K562 (cell line): ENCODE data around the gene PHLDA3. TPM values are rescaled to one million over a fixed set of nuclear protein-coding genes. Genes with fewer than 3 reads are reported as not detected.

ENCODE experiments used
- ATAC-seq: fragments of 200-7000 bp; cut with Tn5 transposase; 3 replicates; pipeline ENCODE4 v1.9.1; 2020; ENCODE audit warnings: moderate library complexity
- BruUV-seq: library from RNA; stranded (reverse); fragments of 400-500 nt; replicated peaks from 2 replicates; lab custom pipeline; 2021; lab: Mats Ljungman, UMichigan
- CTCF ChIA-PET: fragments of 300-600 bp; formaldehyde crosslinking; extraction: SDS; loops from one replicate; lab custom pipeline; 2021; ENCODE audit warnings: low intra/inter-chr PET ratio; lab: Yijun Ruan, JAX
- POLR2A ChIA-PET: fragments of 300-600, 350-650 bp; sonication (Branson Sonifier 250); formaldehyde crosslinking; extraction: SDS; loops from one replicate; lab custom pipeline; 2021; ENCODE audit warnings: antibody characterized with exemption, inconsistent platforms; lab: Yijun Ruan, JAX
- DNase-seq, 4 experiments: peaks; one replicate each; pipeline versions ENCODE4 v3.0.0 to v3.0.0-alpha.2; 2011 to 2018; ENCODE audit warnings: low spot score in 3 of 4, mixed read lengths in 3 of 4; ENCODE audit errors: extremely low read depth in 1 of 4
- FAIRE-seq: peaks from 2 replicates; lab custom pipeline; 2011; peaks lifted over from hg19 to GRCh38; lab: Jason Lieb, UNC
- H2AFZ ChIP-seq: 2 replicates; pipeline ENCODE4 v1.6.0; 2011; ENCODE audit warnings: low read depth, low read length, control low read depth, inconsistent platforms
- H3K27ac ChIP-seq: fragments of 200-600 bp; 3 replicates; pipeline ENCODE4 v1.8.0; 2011; ENCODE audit warnings: low read depth, mild to moderate bottlenecking, control low read depth, inconsistent platforms, low read length, moderate library complexity, mixed read lengths; ENCODE audit errors: extremely low read depth
- H3K27me3 ChIP-seq, 2 experiments: fragments of 300-600 bp in 1 of 2; 2 replicates in 1 of 2; 3 replicates in 1 of 2; pipeline versions ENCODE4 v1.6.0 to v1.8.0; 2011; ENCODE audit warnings: inconsistent platforms in 2 of 2, low read length in 2 of 2, mild to moderate bottlenecking in 1 of 2, mixed read lengths in 1 of 2, moderate library complexity in 1 of 2; ENCODE audit not compliant: control insufficient read depth in 2 of 2, insufficient read depth in 2 of 2
- H3K36me3 ChIP-seq: fragments of 300-600 bp; 3 replicates; pipeline ENCODE4 v1.8.0; 2011; ENCODE audit warnings: mild to moderate bottlenecking, low read length, inconsistent platforms; ENCODE audit not compliant: control insufficient read depth, insufficient read depth
- H3K4me1 ChIP-seq, 2 experiments: fragments of 200-600 bp in 1 of 2; replicated peaks in 1 of 2; 2 replicates in 1 of 2; 3 replicates in 1 of 2; pipeline versions ENCODE4 v1.5.1 to v1.8.0; 2011; ENCODE audit warnings: inconsistent platforms in 2 of 2, low read length in 2 of 2, mild to moderate bottlenecking in 1 of 2, mixed read lengths in 1 of 2, moderate library complexity in 1 of 2; ENCODE audit not compliant: control insufficient read depth in 2 of 2, insufficient read depth in 2 of 2
- H3K4me2 ChIP-seq: 2 replicates; pipeline ENCODE4 v1.6.1; 2011; ENCODE audit warnings: low read length, control low read depth, inconsistent platforms, mixed read lengths; ENCODE audit not compliant: insufficient read depth
- H3K4me3 ChIP-seq: fragments of 200-600 bp; sonication (generic), shearing (Covaris generic); 2 replicates; pipeline ENCODE4 v1.5.1; 2016; ENCODE audit warnings: control low read depth, inconsistent platforms
- H3K79me2 ChIP-seq: fragments of 200-600 bp; 3 replicates; pipeline ENCODE4 v1.8.0; 2011; ENCODE audit warnings: low read length, inconsistent platforms; ENCODE audit not compliant: control insufficient read depth, insufficient read depth
- H3K9ac ChIP-seq, 2 experiments: 2 replicates each; pipeline versions ENCODE4 v1.6.0 to v1.6.1; 2011; ENCODE audit warnings: low read depth in 2 of 2, low read length in 2 of 2, control low read depth in 1 of 2, inconsistent platforms in 1 of 2, mild to moderate bottlenecking in 1 of 2, mixed read lengths in 1 of 2; ENCODE audit not compliant: insufficient read depth in 1 of 2
- H3K9me1 ChIP-seq: one replicate; pipeline ENCODE4 v1.6.0; 2011; ENCODE audit warnings: inconsistent platforms, mild to moderate bottlenecking, low read length, moderate library complexity; ENCODE audit not compliant: control insufficient read depth, insufficient read depth
- H3K9me3 ChIP-seq: replicated peaks from 2 replicates; pipeline ENCODE4 v1.5.1; 2011; ENCODE audit warnings: low read depth, low read length, inconsistent platforms; ENCODE audit not compliant: control insufficient read depth, insufficient read depth
- H4K20me1 ChIP-seq: replicated peaks from 2 replicates; pipeline ENCODE4 v1.6.1; 2011; ENCODE audit warnings: low read length, inconsistent platforms, mixed read lengths; ENCODE audit not compliant: control insufficient read depth, insufficient read depth
- COPS2 ChIP-seq: fragments of 450-650 bp; conservative IDR thresholded peaks from 2 replicates; pipeline ENCODE4 v1.6.1; 2016; ENCODE audit warnings: mild to moderate bottlenecking, moderate library complexity
- GTF2F1 ChIP-seq: IDR thresholded peaks from 2 replicates; pipeline ENCODE4 v1.6.1; 2011; ENCODE audit warnings: low read depth, low read length, improper control_type of control experiment
- HNRNPL ChIP-seq: fragments of 200-400 bp; formaldehyde crosslinking; IDR thresholded peaks from 2 replicates; pipeline ENCODE4 v1.6.1; 2017; ENCODE audit warnings: low read depth, mild to moderate bottlenecking, low read length
- KDM5B ChIP-seq: fragments of 200-600 bp; sonication (generic); IDR thresholded peaks from 2 replicates; pipeline ENCODE4 v1.6.1; 2012; ENCODE audit warnings: low read depth, mild to moderate bottlenecking, moderate library complexity, low read length, control low read depth, inconsistent platforms; ENCODE audit not compliant: insufficient replicate concordance
- KLF10 ChIP-seq: fragments of 250-450 bp; sonication (Bioruptor Pico); IDR thresholded peaks from 2 replicates; pipeline ENCODE4 v1.6.1; 2021; ENCODE audit warnings: matching md5 sums
- NELFE ChIP-seq: IDR thresholded peaks from 2 replicates; pipeline ENCODE4 v1.6.1; 2011; ENCODE audit warnings: mild to moderate bottlenecking; ENCODE audit not compliant: insufficient read depth, insufficient read length
- WGBS: fragments of 100-300 bp; shearing (Covaris generic); methylation state at CpG from one replicate; pipeline ENCODE4 v1.1.6; 2016; ENCODE audit warnings: low coverage, mixed read lengths; ENCODE audit not compliant: insufficient coverage; ENCODE audit errors: missing lambda C conversion rate; 5-methylcytosine and 5-hydroxymethylcytosine counted together
- in situ Hi-C: fragments of 300-500 bp; cut with MboI; formaldehyde crosslinking; loops from 4 replicates; pipeline ENCODE4 v1.15.0; 2018; ENCODE audit warnings: inconsistent platforms, mixed read lengths
- intact Hi-C: fragments of 100-400 bp; cut with micrococcal nuclease; formaldehyde crosslinking; loops from 2 replicates; pipeline ENCODE4 v1.14.2; 2022
- polyA plus RNA-seq, 8 experiments: library from polyadenylated mRNA; depleted of rRNA in 4 of 8; stranded (reverse) in 5 of 8; unstranded in 3 of 8; fragments of >200 nt; fragmentation: Nextera tagmentation in 2 of 8; fragmentation: Illumina TruSeq in 1 of 8; extraction: Ambion mirVana in 2 of 8; extraction: Trizol in 1 of 8; gene quantifications; 2 replicates each; pipeline versions ENCODE4 v1.2.1 to v1.2.3, GENCODE V29; 2011 to 2014; ENCODE audit warnings: inconsistent platforms in 1 of 8, missing spikeins in 1 of 8
- total RNA-seq, 7 experiments: library from RNA; depleted of rRNA in 6 of 7; stranded (reverse); fragments of >200 nt in 6 of 7; fragmentation: Illumina TruSeq in 2 of 7; extraction: Trizol in 2 of 7; gene quantifications; 2 replicates each; pipeline versions ENCODE4 v1.2.1 to v1.2.3, GENCODE V29; 2011 to 2021; ENCODE audit warnings: low replicate concordance in 1 of 7
- TF ChIP-seq, protein P1 (sequence below): IDR thresholded peaks from 2 replicates; pipeline ENCODE4 v1.6.1; 2011; ENCODE audit warnings: borderline replicate concordance, low read depth, mild to moderate bottlenecking, moderate library complexity, low read length; ENCODE audit not compliant: insufficient read depth, poor library complexity, severe bottlenecking

Gene PHLDA3
- total and polyA plus RNA-seq, 9 of the 15 experiments (the other 6 are each of a cell fraction or from before 2014, with no cell fraction given) = 0.11 to 0.27 TPM; not detected in 7

DNA sequence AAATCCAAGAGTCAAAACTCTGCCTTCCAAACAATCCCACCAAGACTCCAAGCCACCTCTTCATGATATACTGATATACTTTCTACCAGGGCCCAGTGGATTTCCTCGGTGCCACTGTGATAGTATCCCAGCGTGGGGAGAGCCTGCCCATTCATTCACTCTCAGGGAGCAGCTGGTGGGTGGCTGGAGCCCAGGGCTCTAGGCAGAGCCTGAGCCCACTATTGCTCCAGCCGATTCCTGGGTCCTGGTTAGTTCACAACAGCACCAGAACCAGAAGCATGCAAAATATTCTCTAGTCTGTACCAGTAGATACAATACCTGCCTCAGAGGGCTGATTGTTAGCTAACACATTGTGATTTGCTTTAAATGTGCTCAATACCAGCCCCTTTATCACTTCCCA is 37.1 kb upstream of the PHLDA3 start:
- no TSS peak for BruUV-seq
- intact Hi-C loops = no loop called here

More for the DNA sequence above, 37.1 kb upstream of the PHLDA3 start:
- Histone ChIP-seq H3K27me3 (peaks cover 0 to 5% of the 10 kb centered on the region in 2 experiments; a peak in 1 of 5 replicates), H4K20me1 (no peaks in the 10 kb centered on the region), H3K4me1 (peaks cover 11 to 13% of the 10 kb centered on the region in 2 experiments), H2AFZ (peak overlapping the region; percentile 91; the same call in 1 of the 2 replicates), H3K79me2 (no peaks in the 10 kb centered on the region), H3K9me3 (no peaks in the 10 kb centered on the region), H3K4me2 (peak overlapping the region; percentile 76), H3K9me1 (no peaks in the 10 kb centered on the region), H3K27ac (no peak overlapping the region), H3K4me3 (no peak overlapping the region; the same call in 1 of the 2 replicates), H3K9ac (peak overlapping the region in 1 of 2 experiments; percentile 66; a peak in 1 of 4 replicates), H3K36me3 (no peaks in the 10 kb centered on the region)
- no peak for ATAC-seq
- FAIRE-seq = peak; percentile 23
- CTCF ChIA-PET = interaction anchor here (2.1 kb wide), 1 partner anchor 24 kb away, joined by 5 read pairs; no protein-coding TSS in a partner anchor
- in situ Hi-C loops = no loop called here
- POLR2A ChIA-PET = interaction anchor here (0.9 to 1.4 kb wide), 3 partner anchors 10 to 20 kb away, joined by 5 to 6 read pairs (median 5); no protein-coding TSS in a partner anchor
- WGBS = 49% methylated on average over 3 of the region's 3 CpGs
- TF ChIP-seq HNRNPL (no peak), KDM5B (peak; percentile 5), GTF2F1 (no peak), COPS2 (no peak), KLF10 (CRISPR knock-in tag) (no peak), NELFE (no peak)
- TF ChIP-seq, protein P1, sequence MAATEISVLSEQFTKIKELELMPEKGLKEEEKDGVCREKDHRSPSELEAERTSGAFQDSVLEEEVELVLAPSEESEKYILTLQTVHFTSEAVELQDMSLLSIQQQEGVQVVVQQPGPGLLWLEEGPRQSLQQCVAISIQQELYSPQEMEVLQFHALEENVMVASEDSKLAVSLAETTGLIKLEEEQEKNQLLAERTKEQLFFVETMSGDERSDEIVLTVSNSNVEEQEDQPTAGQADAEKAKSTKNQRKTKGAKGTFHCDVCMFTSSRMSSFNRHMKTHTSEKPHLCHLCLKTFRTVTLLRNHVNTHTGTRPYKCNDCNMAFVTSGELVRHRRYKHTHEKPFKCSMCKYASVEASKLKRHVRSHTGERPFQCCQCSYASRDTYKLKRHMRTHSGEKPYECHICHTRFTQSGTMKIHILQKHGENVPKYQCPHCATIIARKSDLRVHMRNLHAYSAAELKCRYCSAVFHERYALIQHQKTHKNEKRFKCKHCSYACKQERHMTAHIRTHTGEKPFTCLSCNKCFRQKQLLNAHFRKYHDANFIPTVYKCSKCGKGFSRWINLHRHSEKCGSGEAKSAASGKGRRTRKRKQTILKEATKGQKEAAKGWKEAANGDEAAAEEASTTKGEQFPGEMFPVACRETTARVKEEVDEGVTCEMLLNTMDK = no peak
- TF ChIP-seq, all 486 proteins: peak for 1
- DNase-seq = no peak
